ENCODE data around the gene HPCAL1.
"Not testable (repeated sequence)": the region's sequence is repeated elsewhere in the genome, so short reads cannot be mapped to it uniquely, and the experiment has no call there.

The HPCAL1 gene

DNA sequence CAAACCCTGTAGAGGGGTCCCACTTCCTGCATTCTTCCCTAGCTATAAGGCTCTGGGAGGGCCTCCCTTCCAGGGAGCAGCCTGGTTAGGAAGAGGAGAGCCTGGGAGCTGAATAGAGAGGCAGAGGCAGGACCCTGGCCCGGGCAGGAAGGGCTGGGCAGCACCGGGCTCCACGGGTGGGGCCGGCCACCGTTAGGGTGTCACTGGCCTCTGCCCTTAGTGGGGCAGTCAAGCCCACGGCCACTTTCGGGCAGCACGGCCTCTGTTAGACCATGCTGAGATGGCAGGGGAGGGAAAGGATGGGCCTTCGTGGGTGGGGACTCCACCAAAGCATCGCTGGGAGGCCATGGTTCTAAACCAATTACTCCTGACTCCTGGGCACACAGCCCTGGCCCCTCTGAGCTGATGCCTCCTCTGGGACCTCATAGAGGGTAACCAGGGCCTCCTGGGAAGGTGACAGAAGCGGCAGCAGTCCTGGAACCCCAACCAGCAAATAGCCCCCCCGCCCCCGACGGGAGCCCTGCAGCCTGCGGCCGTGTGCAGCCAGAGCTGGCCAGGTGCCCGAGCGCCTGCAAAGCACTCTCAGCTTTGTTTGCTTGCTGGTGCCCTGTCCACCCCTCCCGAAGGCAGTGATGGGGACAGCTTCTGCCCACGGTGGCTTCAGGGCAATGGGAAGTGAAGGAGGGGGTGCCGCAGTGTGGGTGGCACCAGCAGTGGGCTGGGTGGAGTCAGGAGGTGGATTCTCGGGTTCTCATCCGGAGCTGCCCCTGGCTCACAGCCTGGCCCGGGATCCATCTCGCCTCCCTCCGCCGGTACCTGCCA, 16.3 kb upstream of the HPCAL1 start:
- no peak overlapping the region for H3K4me3 Mint-ChIP-seq
- peaks cover 9% of the 10 kb centered on the region for H3K4me1 Mint-ChIP-seq (ENCODE audit: low read depth)
- DNase-seq = no peak
- H3K36me3 Mint-ChIP-seq (ENCODE audit: low read depth) = no peaks in the 10 kb centered on the region
- no peaks in the 10 kb centered on the region for H3K27me3 Mint-ChIP-seq
- no peak overlapping the region for H3K27ac Mint-ChIP-seq
- no peaks in the 10 kb centered on the region for H3K9me3 Mint-ChIP-seq

DNA sequence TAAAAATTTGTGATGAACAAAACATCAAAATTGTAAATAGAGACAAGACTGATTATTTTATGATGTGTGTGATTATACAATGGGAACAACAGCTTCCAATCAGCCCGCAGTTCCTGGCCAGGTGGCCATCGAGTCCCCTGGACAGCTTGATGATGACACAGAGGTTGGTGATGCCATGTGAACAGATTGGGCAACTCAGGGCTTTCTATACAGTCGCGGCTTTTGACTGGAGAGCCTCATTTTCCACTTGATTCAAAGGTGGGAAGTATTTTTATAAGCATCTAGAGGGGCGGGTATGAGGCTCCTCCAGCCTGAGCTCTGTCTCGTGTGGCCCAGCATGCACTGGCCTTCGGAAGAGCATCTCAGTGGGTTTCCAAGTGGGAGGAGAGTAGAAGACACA, 14.9 kb upstream of the HPCAL1 start:
- H3K36me3 Mint-ChIP-seq (ENCODE audit: low read depth) = no peaks in the 10 kb centered on the region
- DNase-seq = no peak
- H3K27me3 Mint-ChIP-seq = no peaks in the 10 kb centered on the region
- no peak overlapping the region for H3K4me3 Mint-ChIP-seq
- no peak overlapping the region for H3K27ac Mint-ChIP-seq
- H3K9me3 Mint-ChIP-seq = no peaks in the 10 kb centered on the region
- peaks cover 9% of the 10 kb centered on the region for H3K4me1 Mint-ChIP-seq (ENCODE audit: low read depth)

DNA sequence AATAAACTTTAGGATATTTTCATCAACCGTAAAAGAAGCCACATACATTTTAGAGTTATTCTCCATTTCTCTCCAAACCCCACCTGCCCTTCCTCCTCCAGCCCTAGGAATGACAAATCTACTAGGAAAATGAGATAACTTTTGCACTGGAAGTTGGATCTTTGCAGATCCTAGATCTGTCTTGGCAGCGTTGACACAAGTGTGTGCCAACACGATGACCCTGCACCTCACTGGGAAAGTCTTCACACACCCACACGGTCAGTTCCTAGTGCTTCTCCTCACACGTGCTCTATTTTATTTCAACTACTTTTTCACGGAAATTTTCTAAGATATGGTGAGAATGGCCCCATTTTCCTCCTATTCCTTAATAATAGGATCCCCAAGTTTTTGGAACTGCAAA, 14.1 kb upstream of the HPCAL1 start:
- H3K27me3 Mint-ChIP-seq = no peaks in the 10 kb centered on the region
- DNase-seq = no peak
- no peak overlapping the region for H3K27ac Mint-ChIP-seq
- H3K4me1 Mint-ChIP-seq (ENCODE audit: low read depth) = peaks cover under 1% of the 10 kb centered on the region
- H3K36me3 Mint-ChIP-seq (ENCODE audit: low read depth) = no peaks in the 10 kb centered on the region
- no peaks in the 10 kb centered on the region for H3K9me3 Mint-ChIP-seq
- H3K4me3 Mint-ChIP-seq = no peak overlapping the region

DNA sequence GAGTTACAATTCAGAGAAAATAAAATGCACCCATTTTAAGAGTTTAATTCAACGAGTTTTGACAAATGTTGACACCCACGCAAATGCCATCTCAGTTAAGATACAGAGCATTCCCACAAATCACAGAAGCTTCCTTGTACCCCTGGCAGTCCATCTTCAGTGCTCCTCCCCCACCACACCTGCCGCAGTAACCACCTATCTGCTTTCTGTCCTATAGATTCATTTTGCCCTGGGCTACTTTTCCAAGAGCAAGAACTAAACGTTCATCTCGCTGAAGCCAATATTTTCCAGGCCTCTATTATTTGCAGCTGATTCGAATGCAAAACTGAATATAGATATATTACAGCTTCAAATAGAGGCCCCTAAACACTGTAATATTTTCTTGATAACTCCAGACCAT, 13.4 kb upstream of the HPCAL1 start:
- Mint-ChIP-seq H3K27me3 (no peaks in the 10 kb centered on the region), H3K4me1 (ENCODE audit: low read depth) (no peaks in the 10 kb centered on the region), H3K9me3 (peaks cover 5% of the 10 kb centered on the region), H3K27ac (no peak overlapping the region), H3K4me3 (no peak overlapping the region), H3K36me3 (ENCODE audit: low read depth) (no peaks in the 10 kb centered on the region)
- no peak for DNase-seq

DNA sequence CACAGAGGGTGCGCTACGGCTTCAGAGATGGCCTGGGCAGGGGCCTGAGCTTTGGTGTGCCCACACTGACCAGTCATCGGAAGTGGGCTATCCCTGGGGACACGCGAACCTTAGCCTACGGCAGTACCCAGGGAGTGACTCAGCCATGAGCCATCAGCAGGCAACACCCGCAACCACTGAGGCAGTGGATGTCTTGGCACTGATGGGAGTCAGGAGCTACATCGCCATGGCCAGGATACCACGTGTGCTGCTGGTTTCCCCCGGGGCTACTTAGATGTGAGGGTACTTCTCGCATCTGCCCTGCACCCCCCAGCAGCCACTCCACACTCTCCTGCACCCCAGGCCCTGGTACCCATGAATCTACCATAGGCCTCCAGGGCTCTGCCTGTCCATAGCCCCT, 12.8 kb upstream of the HPCAL1 start:
- H3K36me3 Mint-ChIP-seq (ENCODE audit: low read depth) = no peaks in the 10 kb centered on the region
- peaks cover 6% of the 10 kb centered on the region for H3K9me3 Mint-ChIP-seq
- no peak for DNase-seq
- no peak overlapping the region for H3K4me3 Mint-ChIP-seq
- no peaks in the 10 kb centered on the region for H3K27me3 Mint-ChIP-seq
- H3K27ac Mint-ChIP-seq = no peak overlapping the region
- H3K4me1 Mint-ChIP-seq (ENCODE audit: low read depth) = no peaks in the 10 kb centered on the region

DNA sequence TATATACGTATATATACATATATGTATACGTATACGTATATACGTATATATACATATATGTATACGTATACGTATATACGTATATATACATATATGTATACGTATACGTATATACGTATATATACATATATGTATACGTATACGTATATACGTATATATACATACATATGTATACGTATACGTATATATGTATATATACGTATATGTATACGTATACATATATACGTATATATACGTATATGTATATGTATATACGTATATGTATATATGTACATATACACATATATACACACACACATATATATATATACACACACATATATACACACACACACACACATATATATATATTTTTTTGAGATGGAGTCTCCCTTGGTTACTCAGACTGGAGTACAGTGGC, 11.3 kb upstream of the HPCAL1 start:
- not testable (repeated sequence) for DNase-seq; H3K36me3 Mint-ChIP-seq (ENCODE audit: low read depth); H3K27me3 Mint-ChIP-seq; H3K27ac Mint-ChIP-seq; H3K4me3 Mint-ChIP-seq; H3K9me3 Mint-ChIP-seq; H3K4me1 Mint-ChIP-seq (ENCODE audit: low read depth)

DNA sequence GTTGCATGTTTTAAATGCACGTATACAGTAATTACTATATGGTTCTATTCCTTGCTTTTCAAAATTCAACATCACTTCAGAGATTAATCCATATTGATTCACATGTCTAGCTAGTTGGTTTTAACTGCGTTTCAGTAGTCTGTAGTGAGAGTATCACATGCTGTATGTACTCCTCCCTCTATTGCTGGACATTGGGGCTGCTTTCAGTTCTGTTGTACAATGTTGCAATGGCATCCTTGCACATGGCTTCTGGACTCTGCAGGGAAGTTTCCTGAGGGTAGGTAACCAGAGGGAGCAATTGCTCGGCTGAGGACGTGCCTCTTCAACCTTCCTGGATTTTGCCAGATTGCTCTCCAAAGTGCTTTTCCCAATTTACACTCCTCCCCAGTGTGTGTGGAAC, 10.7 kb upstream of the HPCAL1 start:
- no peak for DNase-seq
- Mint-ChIP-seq H3K4me3 (no peak overlapping the region), H3K27ac (no peak overlapping the region)

DNA sequence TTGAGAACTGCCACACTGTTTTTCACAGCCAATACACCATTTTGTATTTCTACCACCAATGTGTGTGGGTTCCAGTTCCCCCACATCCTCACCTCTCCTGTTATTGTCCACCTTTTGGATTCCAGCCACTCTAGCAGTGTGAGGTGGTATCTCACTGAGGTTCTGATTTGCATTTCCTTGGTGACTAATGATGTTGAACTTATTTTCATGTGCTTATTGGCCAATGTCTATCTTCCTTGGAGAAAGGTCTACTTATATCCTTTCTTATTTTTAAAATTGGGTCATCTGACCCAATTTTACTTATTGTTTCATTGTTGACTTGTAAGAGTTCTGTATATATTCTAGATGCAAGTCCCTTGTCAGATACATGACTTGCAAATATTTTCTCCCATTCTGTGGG, 9.1 kb upstream of the HPCAL1 start:
- no peaks in the 10 kb centered on the region for H3K36me3 Mint-ChIP-seq (ENCODE audit: low read depth)
- peaks cover 20% of the 10 kb centered on the region for H3K4me1 Mint-ChIP-seq (ENCODE audit: low read depth)
- no peaks in the 10 kb centered on the region for H3K27me3 Mint-ChIP-seq
- no peak overlapping the region for H3K4me3 Mint-ChIP-seq
- no peak for DNase-seq
- H3K9me3 Mint-ChIP-seq = peaks cover 6% of the 10 kb centered on the region
- no peak overlapping the region for H3K27ac Mint-ChIP-seq

More for the DNA sequence above, 10.7 kb upstream of the HPCAL1 start:
- Mint-ChIP-seq H3K36me3 (ENCODE audit: low read depth) (no peaks in the 10 kb centered on the region), H3K4me1 (ENCODE audit: low read depth) (peaks cover 4% of the 10 kb centered on the region), H3K27me3 (no peaks in the 10 kb centered on the region), H3K9me3 (peaks cover 6% of the 10 kb centered on the region)

DNA sequence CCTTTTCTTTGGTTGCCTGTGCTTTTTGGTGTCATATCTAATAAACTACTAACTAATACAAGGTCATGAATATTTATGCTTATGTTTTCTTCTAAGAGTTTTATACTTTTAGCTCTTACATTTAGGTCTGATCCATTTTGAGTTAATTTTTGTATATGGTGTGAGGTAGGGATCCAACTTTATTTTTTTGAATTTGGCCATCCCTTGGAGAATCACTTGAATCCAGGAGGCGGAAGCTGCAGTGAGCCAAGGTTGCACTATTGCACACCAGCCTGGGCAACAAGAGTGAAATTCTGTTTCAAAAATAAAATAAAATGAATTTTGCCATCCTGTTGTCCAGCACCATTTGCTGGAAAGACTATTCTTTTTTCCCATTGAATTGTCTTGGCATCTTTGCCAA, 8.6 kb upstream of the HPCAL1 start:
- no peak for DNase-seq
- H3K9me3 Mint-ChIP-seq = peaks cover 10% of the 10 kb centered on the region
- no peaks in the 10 kb centered on the region for H3K27me3 Mint-ChIP-seq
- H3K4me3 Mint-ChIP-seq = no peak overlapping the region
- H3K4me1 Mint-ChIP-seq (ENCODE audit: low read depth) = peaks cover 25% of the 10 kb centered on the region
- no peaks in the 10 kb centered on the region for H3K36me3 Mint-ChIP-seq (ENCODE audit: low read depth)
- H3K27ac Mint-ChIP-seq = no peak overlapping the region

DNA sequence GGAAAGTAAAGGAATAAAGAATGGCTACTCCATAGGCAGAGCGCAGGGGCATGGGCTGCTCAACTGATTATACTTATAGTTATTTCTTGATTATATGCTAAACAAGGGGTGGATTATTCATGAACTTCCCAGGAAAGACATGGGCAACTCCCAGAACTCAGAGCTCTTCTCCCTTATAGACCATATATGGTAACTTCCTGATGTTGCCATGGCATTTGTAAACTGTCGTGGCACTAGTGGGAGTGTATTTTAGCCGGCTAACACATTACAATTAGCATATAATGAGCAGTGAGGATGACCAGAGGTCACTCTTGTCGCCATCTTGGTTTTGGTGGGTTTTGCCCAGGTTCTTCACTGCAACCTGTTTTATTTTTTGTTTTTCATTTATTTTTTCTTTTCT, 7.1 kb upstream of the HPCAL1 start:
- not testable (repeated sequence) for H3K27me3 Mint-ChIP-seq; H3K27ac Mint-ChIP-seq; H3K36me3 Mint-ChIP-seq (ENCODE audit: low read depth); DNase-seq; H3K4me3 Mint-ChIP-seq
- H3K9me3 Mint-ChIP-seq = peaks cover 11% of the 10 kb centered on the region
- H3K4me1 Mint-ChIP-seq (ENCODE audit: low read depth) = peaks cover 38% of the 10 kb centered on the region

DNA sequence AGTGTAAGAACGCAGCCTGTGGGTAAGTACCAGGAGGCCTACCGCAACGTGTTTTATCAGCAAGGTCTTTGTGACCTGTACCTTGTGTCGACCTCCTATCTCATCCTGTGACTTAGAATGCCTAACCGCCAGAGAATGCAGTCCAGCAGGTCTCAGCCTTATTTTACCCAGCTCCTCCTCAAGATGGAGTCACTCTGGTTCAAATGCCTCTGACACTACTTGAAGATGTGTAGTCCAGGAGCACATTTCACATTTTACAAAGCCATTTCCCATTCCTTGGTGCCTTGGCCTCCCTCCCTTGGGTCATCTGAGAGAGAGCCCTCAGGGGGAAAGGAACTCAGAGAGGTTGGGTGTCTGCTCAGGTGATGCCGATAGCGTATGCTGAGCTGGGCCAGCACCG, 6.6 kb upstream of the HPCAL1 start:
- Mint-ChIP-seq H3K9me3 (peaks cover 11% of the 10 kb centered on the region), H3K27ac (no peak overlapping the region)

DNA sequence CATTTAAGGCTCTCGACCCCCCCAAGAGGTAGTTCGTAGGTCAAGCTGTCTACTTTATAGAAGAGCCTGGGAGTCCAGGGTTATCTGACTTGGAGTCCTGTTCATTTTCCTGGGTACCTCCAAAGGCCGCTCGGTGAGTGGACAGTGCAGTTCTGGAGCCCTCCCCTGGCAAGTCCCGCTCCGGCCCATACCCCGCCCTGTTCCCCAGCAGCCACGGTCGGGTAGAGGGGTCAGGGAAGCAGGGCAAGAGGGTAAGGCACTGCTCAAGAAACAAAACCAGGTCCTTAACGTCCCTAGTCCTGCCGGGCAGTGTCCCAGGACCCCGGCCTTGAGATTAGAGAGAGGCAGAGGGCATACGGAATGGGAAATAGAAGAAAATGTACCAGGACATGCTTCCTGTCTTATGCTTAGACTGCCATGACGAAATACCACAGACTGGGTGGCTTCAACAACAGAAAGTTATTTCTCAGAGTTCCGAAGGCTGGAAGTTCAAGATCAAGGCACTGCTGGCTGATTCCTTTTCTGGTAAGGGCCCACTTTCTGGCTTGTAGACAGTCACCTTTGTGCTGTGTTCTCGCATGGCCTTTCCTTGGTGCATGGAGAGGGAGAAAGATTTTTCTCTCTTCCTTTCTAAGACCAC, 5.4 kb upstream of the HPCAL1 start:
- no peak overlapping the region for H3K4me3 Mint-ChIP-seq
- H3K9me3 Mint-ChIP-seq = peaks cover 11% of the 10 kb centered on the region
- peaks cover 52% of the 10 kb centered on the region for H3K4me1 Mint-ChIP-seq (ENCODE audit: low read depth)
- H3K27ac Mint-ChIP-seq = peak overlapping the region; percentile 75
- no peaks in the 10 kb centered on the region for H3K27me3 Mint-ChIP-seq
- H3K36me3 Mint-ChIP-seq (ENCODE audit: low read depth) = no peaks in the 10 kb centered on the region
- no peak for DNase-seq

More for the DNA sequence above, 6.6 kb upstream of the HPCAL1 start:
- H3K27me3 Mint-ChIP-seq = no peaks in the 10 kb centered on the region
- no peak for DNase-seq
- no peak overlapping the region for H3K4me3 Mint-ChIP-seq
- H3K36me3 Mint-ChIP-seq (ENCODE audit: low read depth) = no peaks in the 10 kb centered on the region
- peaks cover 43% of the 10 kb centered on the region for H3K4me1 Mint-ChIP-seq (ENCODE audit: low read depth)

DNA sequence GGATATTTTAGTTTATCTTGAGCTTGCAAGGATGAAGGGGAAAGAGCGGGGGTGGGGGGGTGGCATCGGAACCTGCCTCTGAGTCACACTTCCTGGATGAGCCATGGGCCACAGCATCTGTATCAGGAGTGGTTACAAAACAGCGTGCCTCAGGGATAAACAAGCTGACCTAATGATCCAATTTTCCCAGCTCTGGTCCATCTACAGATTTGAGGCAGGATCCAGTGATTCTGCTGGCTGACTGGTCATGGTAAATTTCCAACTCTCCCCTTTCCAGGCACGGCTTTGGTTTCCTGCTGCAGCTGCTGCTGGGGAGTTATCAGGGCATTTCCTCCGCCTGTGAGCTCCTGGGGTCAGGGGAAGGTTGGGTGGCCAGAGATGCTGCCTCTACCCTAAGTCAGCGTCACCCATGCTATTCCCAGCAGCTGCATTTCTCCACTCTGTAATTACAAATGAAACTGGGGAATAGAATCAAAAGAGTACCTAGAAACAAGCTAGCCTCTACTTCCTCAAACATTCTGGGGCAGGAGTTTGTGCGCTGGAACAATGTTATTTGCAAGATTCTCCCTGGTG, 4.7 kb upstream of the HPCAL1 start:
- Mint-ChIP-seq H3K9me3 (peaks cover 11% of the 10 kb centered on the region), H3K4me3 (peak overlapping the region; percentile 12), H3K36me3 (ENCODE audit: low read depth) (peaks cover under 1% of the 10 kb centered on the region), H3K27ac (peak overlapping the region; percentile 75), H3K27me3 (no peaks in the 10 kb centered on the region), H3K4me1 (ENCODE audit: low read depth) (peaks cover 52% of the 10 kb centered on the region)
- DNase-seq = peak; percentile 63

DNA sequence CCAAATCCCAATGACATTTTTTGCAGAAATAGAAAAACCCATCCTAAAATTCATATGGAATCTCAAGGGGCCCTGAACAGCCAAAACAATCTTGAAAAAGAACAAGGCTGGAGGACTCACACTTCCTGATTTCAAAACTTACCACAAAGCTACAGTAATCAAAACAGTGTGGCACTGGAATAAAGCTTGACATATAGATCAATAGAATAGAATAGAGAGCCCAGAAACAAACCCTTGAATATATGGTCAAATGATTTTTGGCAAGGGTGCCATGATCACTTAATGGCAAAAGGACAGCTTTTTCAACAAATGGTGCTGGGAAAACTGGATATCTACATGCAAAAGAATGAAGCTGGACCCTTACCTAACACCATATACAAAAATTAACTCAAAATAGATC, 3.9 kb upstream of the HPCAL1 start:
- not testable (repeated sequence) for H3K27ac Mint-ChIP-seq; H3K36me3 Mint-ChIP-seq (ENCODE audit: low read depth); H3K27me3 Mint-ChIP-seq; H3K4me3 Mint-ChIP-seq; DNase-seq
- Mint-ChIP-seq H3K4me1 (ENCODE audit: low read depth) (peaks cover 55% of the 10 kb centered on the region), H3K9me3 (peaks cover 11% of the 10 kb centered on the region)

DNA sequence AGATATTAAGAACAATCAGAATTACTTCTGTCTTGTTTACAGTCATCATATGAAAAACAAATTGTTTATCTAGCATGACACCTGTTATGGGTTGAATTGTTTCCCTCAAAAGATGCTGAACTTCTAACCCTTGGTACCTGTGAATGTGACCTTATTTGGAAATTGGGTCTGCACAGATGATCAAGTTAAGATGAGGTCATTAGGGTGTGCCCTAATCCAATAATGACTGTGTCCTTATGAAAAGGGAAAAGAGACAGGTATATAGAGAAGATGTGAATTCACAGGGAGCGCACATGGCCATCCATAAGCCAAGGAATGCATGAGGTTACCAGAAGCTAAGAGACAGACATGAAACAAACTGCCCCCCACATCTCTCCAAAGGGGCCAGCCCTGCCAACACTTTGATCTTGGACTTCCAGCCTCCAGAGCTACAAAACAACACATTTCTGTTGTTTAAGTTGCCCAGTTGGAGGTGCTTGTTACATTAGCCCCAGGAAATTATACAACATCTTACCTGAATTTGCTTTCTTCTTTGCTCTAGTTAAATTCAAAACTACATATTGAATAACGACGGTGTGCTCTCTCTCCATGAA, 2.3 kb upstream of the HPCAL1 start:
- peaks cover 69% of the 10 kb centered on the region for H3K4me1 Mint-ChIP-seq (ENCODE audit: low read depth)
- H3K36me3 Mint-ChIP-seq (ENCODE audit: low read depth) = peaks cover 9% of the 10 kb centered on the region
- no peaks in the 10 kb centered on the region for H3K27me3 Mint-ChIP-seq
- no peak for DNase-seq
- H3K9me3 Mint-ChIP-seq = peaks cover 5% of the 10 kb centered on the region
- H3K4me3 Mint-ChIP-seq = no peak overlapping the region
- no peak overlapping the region for H3K27ac Mint-ChIP-seq
